Amniotic stem cell (primary cell): Measurements from ENCODE around the gene C17orf113.

ENCODE experiments used
- DNase-seq: peaks from one replicate; lab custom pipeline; 2025; lab: John Stamatoyannopoulos, UW

C17orf113 gene

GRCh38 chr17:42072323-42073187 lies 22.2 kb upstream of the C17orf113 start:
- no peak for DNase-seq

- DNase-seq, result no peak
Observed at GRCh38 chr17:42071810-42072209, 21.4 kb upstream of the C17orf113 start.

- DNase-seq, result no peak
Observed at GRCh38 chr17:42068979-42069378, 18.6 kb upstream of the C17orf113 start.

- DNase-seq, result no peak
Observed at GRCh38 chr17:42067371-42068091, 17.1 kb upstream of the C17orf113 start.

- DNase-seq, result no peak
Observed at GRCh38 chr17:42065201-42065600, 14.8 kb upstream of the C17orf113 start.

GRCh38 chr17:42062681-42063080 lies 12.3 kb upstream of the C17orf113 start:
- DNase-seq, result no peak

DNA sequence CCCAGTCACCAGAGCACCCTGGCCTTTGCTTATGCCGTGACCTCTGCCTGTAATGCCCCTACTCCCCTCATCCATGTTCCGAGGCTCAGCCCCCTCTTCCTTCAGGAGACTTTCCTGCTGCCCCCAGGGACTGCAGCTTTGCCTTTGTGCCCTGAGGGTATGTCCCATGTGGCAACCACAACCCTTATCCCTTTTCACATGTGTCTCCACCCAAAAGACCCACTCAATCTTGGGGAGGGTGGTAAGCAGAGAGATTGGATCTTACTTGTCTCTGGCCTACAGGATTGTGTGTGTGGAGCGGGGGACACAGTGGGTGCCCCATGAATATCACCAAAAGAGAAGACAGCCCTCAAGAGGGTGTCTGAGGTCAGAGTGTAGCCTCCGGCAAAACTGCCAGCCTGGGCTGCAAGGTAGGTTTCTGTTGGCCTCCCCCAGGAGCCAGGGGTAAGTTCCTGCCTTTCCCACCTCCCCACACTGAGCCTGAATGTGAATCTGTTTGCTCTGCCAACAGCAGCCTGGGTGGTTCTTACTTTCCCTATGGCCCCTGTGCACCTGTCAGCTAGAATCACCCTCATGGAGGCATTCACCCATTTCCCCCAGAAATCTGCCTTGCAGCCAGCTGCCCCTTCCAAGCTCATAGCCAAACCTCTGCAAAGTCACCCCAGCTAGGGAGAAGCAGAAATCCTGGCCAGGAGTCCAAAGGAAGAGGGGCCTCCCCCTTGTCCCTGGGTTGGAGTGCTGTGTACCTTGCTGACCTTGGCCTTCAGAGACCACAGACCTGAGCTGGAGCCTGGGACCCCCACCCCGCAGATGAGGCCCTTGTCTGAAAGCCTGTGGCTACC lies 11.5 kb upstream of the C17orf113 start:
- DNase-seq, result no peak

DNA sequence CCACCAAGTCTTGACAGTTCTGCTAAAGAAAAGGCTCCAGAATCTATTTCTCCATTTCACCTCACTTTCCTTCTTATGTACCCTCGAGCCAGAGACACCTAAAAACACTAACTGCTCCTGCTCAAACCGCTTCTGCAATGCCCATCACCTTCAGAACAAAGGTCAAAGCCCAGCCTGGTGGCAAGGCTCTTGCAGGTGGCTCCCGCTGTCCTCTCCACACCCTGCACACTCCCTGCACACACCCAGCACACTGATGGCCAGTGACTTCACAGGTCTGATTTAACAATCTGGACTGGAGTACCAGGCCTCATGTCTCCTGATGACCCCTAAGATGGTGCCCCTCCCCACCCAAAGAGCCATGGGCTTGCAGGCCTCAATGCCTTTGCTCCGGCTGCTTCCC lies 9.8 kb upstream of the C17orf113 start:
- DNase-seq, result no peak

GRCh38 chr17:42059815-42060214 lies 9.4 kb upstream of the C17orf113 start:
- DNase-seq, result no peak

- DNase-seq, result no peak
Observed at GRCh38 chr17:42058063-42058462, 7.7 kb upstream of the C17orf113 start.

DNA sequence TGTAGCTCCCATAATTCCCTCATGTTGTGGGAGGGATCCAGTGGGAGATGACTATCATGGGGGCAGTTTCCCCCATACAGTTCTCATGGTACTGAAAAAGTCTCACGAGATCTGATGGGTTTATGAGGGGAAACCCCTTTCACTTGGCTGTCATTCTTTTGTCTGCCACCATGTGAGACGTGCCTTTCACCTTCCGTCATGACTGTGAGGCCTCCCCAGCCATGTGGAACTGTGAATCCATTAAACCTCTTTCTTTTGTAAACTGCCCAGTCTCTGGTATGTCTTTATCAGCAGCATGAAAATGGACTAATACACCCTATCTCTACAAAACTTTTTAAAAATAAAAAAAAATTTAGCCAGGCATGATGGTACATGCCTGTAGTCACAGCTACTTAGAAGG lies 6.2 kb upstream of the C17orf113 start:
- no peak for DNase-seq

DNA sequence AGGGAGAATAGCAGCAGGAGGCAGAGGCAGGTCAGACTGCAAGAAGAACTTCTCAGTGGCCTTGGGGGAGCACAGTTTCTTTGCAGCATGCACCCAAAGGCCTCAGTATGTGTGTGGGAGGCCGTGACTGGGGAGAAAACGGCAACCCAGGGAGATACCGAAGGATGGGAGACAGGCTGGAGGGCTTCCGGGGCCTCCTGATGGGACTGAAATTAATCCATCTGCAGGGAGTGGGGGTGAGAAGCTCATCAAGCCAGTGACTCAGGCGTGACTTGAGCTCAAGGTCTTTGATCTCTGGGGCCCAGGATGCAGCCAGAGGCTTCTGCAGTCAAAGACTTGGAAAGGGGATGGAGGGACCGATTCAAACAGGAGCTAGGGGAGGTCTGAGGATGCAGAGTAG lies 5.1 kb upstream of the C17orf113 start:
- no peak for DNase-seq

DNA sequence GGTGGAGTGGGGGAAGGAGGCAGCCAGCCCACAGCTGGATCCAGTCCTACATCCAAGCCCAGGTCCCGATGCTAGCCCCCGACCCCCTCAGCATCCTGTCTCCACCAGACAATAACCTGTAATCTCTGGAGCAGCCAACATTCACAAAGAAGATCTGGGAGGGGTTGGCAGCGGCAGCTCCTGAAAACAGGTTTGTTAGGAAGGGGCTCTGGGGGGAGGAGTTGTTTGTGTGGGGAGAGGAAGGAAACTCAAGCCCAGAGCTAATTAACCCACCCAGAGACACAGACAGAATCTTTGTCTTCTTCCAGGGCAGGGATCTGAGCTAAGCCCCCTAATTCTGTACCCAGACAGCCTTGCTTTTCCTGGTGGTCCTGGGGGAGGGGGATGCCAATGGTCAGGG lies 4.6 kb upstream of the C17orf113 start:
- DNase-seq, result no peak

GRCh38 chr17:42053731-42054500 lies 3.5 kb upstream of the C17orf113 start:
- no peak for DNase-seq

- DNase-seq, result no peak
Observed at GRCh38 chr17:42052346-42052877, 2.0 kb upstream of the C17orf113 start.

DNA sequence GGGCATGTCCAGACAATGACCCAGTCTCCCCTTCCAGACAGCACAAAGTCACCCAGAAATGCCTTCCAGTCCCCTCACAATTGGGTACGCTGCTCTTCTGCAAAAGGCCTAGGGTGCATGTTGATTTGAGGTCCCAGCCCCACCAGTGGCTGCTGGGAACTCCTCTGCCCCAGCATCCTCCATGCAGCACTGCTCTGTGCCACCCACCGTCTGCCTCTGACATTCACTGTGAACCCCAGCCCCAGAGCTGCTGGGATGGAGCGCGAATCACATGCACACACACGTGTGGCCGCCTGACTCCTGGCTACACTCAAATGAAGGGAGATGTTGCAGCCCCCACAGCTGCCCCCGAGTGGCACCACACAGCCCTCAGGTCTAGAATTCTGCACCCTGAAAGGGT lies 1.2 kb upstream of the C17orf113 start:
- DNase-seq, result no peak

GRCh38 chr17:42051013-42051400 lies 606 bp upstream of the C17orf113 start:
- no peak for DNase-seq

- no peak for DNase-seq
Observed at GRCh38 chr17:42049834-42050392, 488 bp downstream of the C17orf113 start.

DNA sequence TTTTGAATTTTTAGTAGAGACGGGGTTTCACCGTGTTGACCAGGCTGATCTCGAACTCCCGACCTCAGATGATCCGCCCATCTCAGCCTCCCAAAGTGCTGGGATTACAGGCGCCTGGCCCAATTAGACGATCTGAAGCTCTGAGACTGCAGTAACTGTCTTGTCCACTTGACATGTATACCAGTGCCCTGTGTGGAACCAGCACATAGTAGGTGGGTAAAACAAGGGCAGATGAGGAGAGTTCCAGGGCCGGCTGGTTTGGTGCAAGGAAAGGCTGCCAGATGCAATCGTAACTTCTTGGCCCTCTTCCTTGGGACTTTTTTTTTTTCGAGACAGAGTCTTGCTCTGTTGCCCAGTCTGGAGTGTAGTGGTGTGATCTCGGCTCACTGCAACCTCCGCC lies 3.1 kb downstream of the C17orf113 start:
- DNase-seq, result no peak

- no peak for DNase-seq
Observed at GRCh38 chr17:42045719-42046118, 4.7 kb downstream of the C17orf113 start.
